K562 (cell line): Measurements from ENCODE around the gene MRGPRF. TPM values are rescaled to one million over a fixed set of nuclear protein-coding genes. Genes with fewer than 3 reads are reported as not detected.
A peak's percentile ranks its signal among the peaks of the same experiment; 100 is the strongest.

Source experiments
- ATAC-seq: fragments of 200-7000 bp; cut with Tn5 transposase; 3 replicates; pipeline ENCODE4 v1.9.1; 2020; ENCODE audit warnings: moderate library complexity
- BruUV-seq: library from RNA; stranded (reverse); fragments of 400-500 nt; replicated peaks from 2 replicates; lab custom pipeline; 2021; lab: Mats Ljungman, UMichigan
- CTCF ChIA-PET: fragments of 300-600 bp; formaldehyde crosslinking; extraction: SDS; loops from one replicate; lab custom pipeline; 2021; ENCODE audit warnings: low intra/inter-chr PET ratio; lab: Yijun Ruan, JAX
- POLR2A ChIA-PET: fragments of 300-600, 350-650 bp; sonication (Branson Sonifier 250); formaldehyde crosslinking; extraction: SDS; loops from one replicate; lab custom pipeline; 2021; ENCODE audit warnings: antibody characterized with exemption, inconsistent platforms; lab: Yijun Ruan, JAX
- DNase-seq, 4 experiments: peaks; one replicate each; pipeline versions ENCODE4 v3.0.0 to v3.0.0-alpha.2; 2011 to 2018; ENCODE audit warnings: low spot score in 3 of 4, mixed read lengths in 3 of 4; ENCODE audit errors: extremely low read depth in 1 of 4
- FAIRE-seq: peaks from 2 replicates; lab custom pipeline; 2011; peaks lifted over from hg19 to GRCh38; lab: Jason Lieb, UNC
- H2AFZ ChIP-seq: 2 replicates; pipeline ENCODE4 v1.6.0; 2011; ENCODE audit warnings: low read depth, low read length, control low read depth, inconsistent platforms
- H3K27ac ChIP-seq: fragments of 200-600 bp; 3 replicates; pipeline ENCODE4 v1.8.0; 2011; ENCODE audit warnings: low read depth, mild to moderate bottlenecking, control low read depth, inconsistent platforms, low read length, moderate library complexity, mixed read lengths; ENCODE audit errors: extremely low read depth
- H3K27me3 ChIP-seq, 2 experiments: fragments of 300-600 bp in 1 of 2; 2 replicates in 1 of 2; 3 replicates in 1 of 2; pipeline versions ENCODE4 v1.6.0 to v1.8.0; 2011; ENCODE audit warnings: inconsistent platforms in 2 of 2, low read length in 2 of 2, mild to moderate bottlenecking in 1 of 2, mixed read lengths in 1 of 2, moderate library complexity in 1 of 2; ENCODE audit not compliant: control insufficient read depth in 2 of 2, insufficient read depth in 2 of 2
- H3K36me3 ChIP-seq: fragments of 300-600 bp; 3 replicates; pipeline ENCODE4 v1.8.0; 2011; ENCODE audit warnings: mild to moderate bottlenecking, low read length, inconsistent platforms; ENCODE audit not compliant: control insufficient read depth, insufficient read depth
- H3K4me1 ChIP-seq, 2 experiments: fragments of 200-600 bp in 1 of 2; replicated peaks in 1 of 2; 2 replicates in 1 of 2; 3 replicates in 1 of 2; pipeline versions ENCODE4 v1.5.1 to v1.8.0; 2011; ENCODE audit warnings: inconsistent platforms in 2 of 2, low read length in 2 of 2, mild to moderate bottlenecking in 1 of 2, mixed read lengths in 1 of 2, moderate library complexity in 1 of 2; ENCODE audit not compliant: control insufficient read depth in 2 of 2, insufficient read depth in 2 of 2
- H3K4me2 ChIP-seq: 2 replicates; pipeline ENCODE4 v1.6.1; 2011; ENCODE audit warnings: low read length, control low read depth, inconsistent platforms, mixed read lengths; ENCODE audit not compliant: insufficient read depth
- H3K4me3 ChIP-seq: fragments of 200-600 bp; sonication (generic), shearing (Covaris generic); 2 replicates; pipeline ENCODE4 v1.5.1; 2016; ENCODE audit warnings: control low read depth, inconsistent platforms
- H3K79me2 ChIP-seq: fragments of 200-600 bp; 3 replicates; pipeline ENCODE4 v1.8.0; 2011; ENCODE audit warnings: low read length, inconsistent platforms; ENCODE audit not compliant: control insufficient read depth, insufficient read depth
- H3K9ac ChIP-seq, 2 experiments: 2 replicates each; pipeline versions ENCODE4 v1.6.0 to v1.6.1; 2011; ENCODE audit warnings: low read depth in 2 of 2, low read length in 2 of 2, control low read depth in 1 of 2, inconsistent platforms in 1 of 2, mild to moderate bottlenecking in 1 of 2, mixed read lengths in 1 of 2; ENCODE audit not compliant: insufficient read depth in 1 of 2
- H3K9me1 ChIP-seq: one replicate; pipeline ENCODE4 v1.6.0; 2011; ENCODE audit warnings: inconsistent platforms, mild to moderate bottlenecking, low read length, moderate library complexity; ENCODE audit not compliant: control insufficient read depth, insufficient read depth
- H3K9me3 ChIP-seq: replicated peaks from 2 replicates; pipeline ENCODE4 v1.5.1; 2011; ENCODE audit warnings: low read depth, low read length, inconsistent platforms; ENCODE audit not compliant: control insufficient read depth, insufficient read depth
- H4K20me1 ChIP-seq: replicated peaks from 2 replicates; pipeline ENCODE4 v1.6.1; 2011; ENCODE audit warnings: low read length, inconsistent platforms, mixed read lengths; ENCODE audit not compliant: control insufficient read depth, insufficient read depth
- CHCHD3 ChIP-seq: fragments of 250-450 bp; sonication (Bioruptor Pico); IDR thresholded peaks from 2 replicates; pipeline ENCODE4 v2.1.2; 2022; ENCODE audit warnings: mild to moderate bottlenecking
- ESRRA ChIP-seq: fragments of 450-650 bp; IDR thresholded peaks from 2 replicates; pipeline ENCODE4 v1.6.1; 2014; ENCODE audit warnings: low read depth, mild to moderate bottlenecking, moderate library complexity, borderline replicate concordance
- NFE2L1 ChIP-seq: fragments of 450-650 bp; IDR thresholded peaks from 2 replicates; pipeline ENCODE4 v1.6.1; 2016; ENCODE audit warnings: missing genetic modification characterization, low read depth, mild to moderate bottlenecking, missing compliant biosample characterization, moderate library complexity, borderline replicate concordance
- SMAD1 ChIP-seq: fragments of 150-350 bp; IDR thresholded peaks from 2 replicates; pipeline ENCODE4 v1.6.1; 2014; ENCODE audit warnings: low read length, low read depth; ENCODE audit not compliant: partially characterized antibody
- SRSF1 ChIP-seq: fragments of 200-400 bp; formaldehyde crosslinking; IDR thresholded peaks from 2 replicates; pipeline ENCODE4 v1.6.1; 2017; ENCODE audit warnings: mild to moderate bottlenecking, low read depth, low read length, moderate library complexity
- TAF1 ChIP-seq: IDR thresholded peaks from 2 replicates; pipeline ENCODE4 v1.6.1; 2011; ENCODE audit warnings: mild to moderate bottlenecking, low read length, moderate library complexity; ENCODE audit not compliant: insufficient read depth, control insufficient read depth, severe bottlenecking; ENCODE audit errors: extremely low read depth
- ZNF766 ChIP-seq: fragments of 200-800 bp; sonication (Bioruptor generic); conservative IDR thresholded peaks from 2 replicates; pipeline ENCODE4 v1.6.1; 2016; ENCODE audit warnings: missing genetic modification characterization, missing compliant biosample characterization
- WGBS: fragments of 100-300 bp; shearing (Covaris generic); methylation state at CpG from one replicate; pipeline ENCODE4 v1.1.6; 2016; ENCODE audit warnings: low coverage, mixed read lengths; ENCODE audit not compliant: insufficient coverage; ENCODE audit errors: missing lambda C conversion rate; 5-methylcytosine and 5-hydroxymethylcytosine counted together
- in situ Hi-C: fragments of 300-500 bp; cut with MboI; formaldehyde crosslinking; loops from 4 replicates; pipeline ENCODE4 v1.15.0; 2018; ENCODE audit warnings: inconsistent platforms, mixed read lengths
- intact Hi-C: fragments of 100-400 bp; cut with micrococcal nuclease; formaldehyde crosslinking; loops from 2 replicates; pipeline ENCODE4 v1.14.2; 2022
- polyA plus RNA-seq, 8 experiments: library from polyadenylated mRNA; depleted of rRNA in 4 of 8; stranded (reverse) in 5 of 8; unstranded in 3 of 8; fragments of >200 nt; fragmentation: Nextera tagmentation in 2 of 8; fragmentation: Illumina TruSeq in 1 of 8; extraction: Ambion mirVana in 2 of 8; extraction: Trizol in 1 of 8; gene quantifications; 2 replicates each; pipeline versions ENCODE4 v1.2.1 to v1.2.3, GENCODE V29; 2011 to 2014; ENCODE audit warnings: inconsistent platforms in 1 of 8, missing spikeins in 1 of 8
- total RNA-seq, 7 experiments: library from RNA; depleted of rRNA in 6 of 7; stranded (reverse); fragments of >200 nt in 6 of 7; fragmentation: Illumina TruSeq in 2 of 7; extraction: Trizol in 2 of 7; gene quantifications; 2 replicates each; pipeline versions ENCODE4 v1.2.1 to v1.2.3, GENCODE V29; 2011 to 2021; ENCODE audit warnings: low replicate concordance in 1 of 7
- TF ChIP-seq, protein P1 (sequence below): IDR thresholded peaks from 2 replicates; pipeline ENCODE4 v1.6.1; 2016; ENCODE audit warnings: missing genetic modification characterization, missing compliant biosample characterization
- TF ChIP-seq, protein P2 (sequence below): fragments of 250-450 bp; sonication (Bioruptor Pico); IDR thresholded peaks from 2 replicates; pipeline ENCODE4 v1.5.0; 2021; ENCODE audit warnings: mild to moderate bottlenecking, moderate library complexity
- TF ChIP-seq, protein P3 (sequence below): fragments of 450-650 bp; IDR thresholded peaks from 2 replicates; pipeline ENCODE4 v1.7.1; 2018; ENCODE audit warnings: mild to moderate bottlenecking, low read depth; ENCODE audit not compliant: partially characterized antibody

The MRGPRF gene
- total and polyA plus RNA-seq, 9 of the 15 experiments (the other 6 are each of a cell fraction or from before 2014, with no cell fraction given): not detected

DNA sequence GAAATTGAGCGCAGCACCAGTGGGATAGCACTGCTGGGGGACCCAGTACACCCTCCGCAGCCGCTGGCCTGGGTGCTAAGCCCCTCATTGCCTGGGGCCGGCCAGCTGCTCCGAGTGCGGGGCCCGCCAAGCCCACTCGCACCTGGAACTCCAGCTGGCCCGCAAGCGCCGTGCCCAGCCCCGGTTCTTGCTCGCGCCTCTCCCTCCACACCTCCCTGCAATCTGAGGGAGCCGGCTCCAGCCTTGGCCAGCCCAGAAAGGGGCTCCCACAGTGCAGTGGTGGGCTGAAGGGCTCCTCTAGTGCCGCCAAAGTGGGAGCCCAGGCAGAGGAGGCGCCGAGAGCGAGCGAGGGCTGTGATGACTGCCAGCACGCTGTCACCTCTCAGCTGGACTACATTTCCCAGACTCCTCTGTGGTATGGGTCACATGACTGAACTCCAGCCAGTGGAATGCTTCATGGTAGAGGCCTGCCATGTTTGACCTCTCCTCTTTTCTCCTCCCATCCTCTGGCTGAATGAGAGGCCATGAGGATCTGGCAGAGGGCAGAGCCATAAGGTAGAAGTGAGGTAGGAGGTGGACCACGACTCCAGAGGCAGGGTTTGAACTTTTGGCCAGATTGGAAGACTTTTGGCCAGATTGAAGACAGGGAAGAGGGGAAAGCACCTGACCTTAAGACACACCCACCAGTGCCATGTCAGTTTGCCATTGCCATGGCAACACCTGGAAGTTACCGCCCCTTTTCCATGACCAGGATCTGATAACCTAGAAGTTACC is 38.4 kb downstream of the MRGPRF start:
- H3K4me3 ChIP-seq: no peak overlapping the region
- ATAC-seq (peak; percentile 100), FAIRE-seq (peak; percentile 91), DNase-seq (peak; percentile 69 to 76 (median 71))
- peaks cover 25 to 42% of the 10 kb centered on the region in 2 experiments for H3K27me3 ChIP-seq
- ChIA-PET POLR2A (interaction anchor here (0.6 kb wide), 1 partner anchor 9 kb away, joined by 3 read pairs; no protein-coding TSS in a partner anchor), CTCF (no interaction called here)
- H3K4me1 ChIP-seq: peaks cover 5 to 8% of the 10 kb centered on the region in 2 experiments; a peak in 3 of 5 replicates
- in situ Hi-C loops (no loop called here), intact Hi-C loops (no loop called here)
- no peaks in the 10 kb centered on the region for H3K79me2 ChIP-seq
- 51% methylated on average over 16 of the region's 23 CpGs for WGBS
- H4K20me1 ChIP-seq: no peaks in the 10 kb centered on the region
- H3K9me1 ChIP-seq: no peaks in the 10 kb centered on the region
- peak overlapping the region; percentile 94 for H2AFZ ChIP-seq
- no peak overlapping the region for H3K27ac ChIP-seq
- H3K4me2 ChIP-seq: peak overlapping the region; percentile 1; the same call in 1 of the 2 replicates
- H3K9me3 ChIP-seq: no peaks in the 10 kb centered on the region
- BruUV-seq: no TSS peak
- H3K9ac ChIP-seq: no peak overlapping the region
- no peaks in the 10 kb centered on the region for H3K36me3 ChIP-seq
- no peak for TF ChIP-seq TAF1
- TF ChIP-seq NFE2L1: no peak
- TF ChIP-seq SRSF1: no peak
- no peak for TF ChIP-seq CHCHD3 (CRISPR knock-in tag)
- TF ChIP-seq SMAD1: no peak
- TF ChIP-seq, protein P1, sequence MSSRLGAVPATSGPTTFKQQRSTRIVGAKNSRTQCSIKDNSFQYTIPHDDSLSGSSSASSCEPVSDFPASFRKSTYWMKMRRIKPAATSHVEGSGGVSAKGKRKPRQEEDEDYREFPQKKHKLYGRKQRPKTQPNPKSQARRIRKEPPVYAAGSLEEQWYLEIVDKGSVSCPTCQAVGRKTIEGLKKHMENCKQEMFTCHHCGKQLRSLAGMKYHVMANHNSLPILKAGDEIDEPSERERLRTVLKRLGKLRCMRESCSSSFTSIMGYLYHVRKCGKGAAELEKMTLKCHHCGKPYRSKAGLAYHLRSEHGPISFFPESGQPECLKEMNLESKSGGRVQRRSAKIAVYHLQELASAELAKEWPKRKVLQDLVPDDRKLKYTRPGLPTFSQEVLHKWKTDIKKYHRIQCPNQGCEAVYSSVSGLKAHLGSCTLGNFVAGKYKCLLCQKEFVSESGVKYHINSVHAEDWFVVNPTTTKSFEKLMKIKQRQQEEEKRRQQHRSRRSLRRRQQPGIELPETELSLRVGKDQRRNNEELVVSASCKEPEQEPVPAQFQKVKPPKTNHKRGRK (tag): no peak
- TF ChIP-seq, protein P2, sequence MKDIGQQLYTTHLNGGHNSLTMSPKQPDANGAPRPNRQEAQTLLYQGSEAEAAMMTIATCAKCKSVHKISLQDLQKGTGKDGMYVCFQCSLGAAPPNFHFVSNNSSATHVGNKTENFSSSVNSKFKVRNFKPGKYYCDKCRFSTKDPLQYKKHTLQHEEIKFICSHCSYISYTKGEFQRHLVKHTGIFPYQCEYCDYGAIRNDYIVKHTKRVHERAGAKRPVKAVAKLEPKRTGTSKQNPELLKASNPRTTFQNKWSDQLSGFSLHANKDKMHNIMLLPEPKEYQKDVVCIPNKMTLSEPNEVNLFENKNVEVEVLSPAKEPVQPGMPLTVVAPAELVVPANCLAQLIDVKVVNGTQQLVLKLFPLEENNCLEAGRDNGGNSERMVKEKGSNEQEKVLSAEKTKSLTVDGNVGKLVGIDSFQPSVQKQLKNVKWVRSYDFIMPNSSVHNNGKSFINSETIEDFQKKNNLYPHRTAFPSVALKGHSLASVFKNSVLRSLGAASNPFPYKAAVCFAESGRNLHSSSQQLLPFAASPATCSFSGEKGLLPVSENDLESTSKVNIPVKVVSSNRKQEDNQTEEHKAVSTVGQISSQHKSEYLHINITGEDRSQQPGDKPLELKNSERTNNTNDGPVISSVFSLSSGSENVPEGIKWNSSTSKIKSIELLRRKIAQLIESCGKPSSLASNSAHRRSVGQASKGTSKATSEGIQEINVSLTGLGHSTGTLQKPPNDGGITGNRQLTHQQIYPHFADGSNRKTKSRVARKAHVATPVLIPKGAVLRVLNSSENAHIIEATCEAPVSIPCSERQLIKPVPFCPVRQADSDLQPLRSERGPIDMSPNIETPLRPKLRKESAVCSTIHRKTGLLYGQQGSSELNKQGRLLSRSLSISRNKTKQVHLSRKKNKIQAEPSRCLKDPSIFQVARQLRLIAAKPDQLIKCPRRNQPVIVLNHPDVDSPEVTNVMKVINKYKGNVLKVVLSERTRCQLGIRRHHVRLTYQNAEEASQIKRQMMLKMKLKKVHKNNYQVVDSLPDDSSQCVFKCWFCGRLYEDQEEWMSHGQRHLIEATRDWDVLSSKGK (CRISPR knock-in tag): no peak
- TF ChIP-seq, protein P3, sequence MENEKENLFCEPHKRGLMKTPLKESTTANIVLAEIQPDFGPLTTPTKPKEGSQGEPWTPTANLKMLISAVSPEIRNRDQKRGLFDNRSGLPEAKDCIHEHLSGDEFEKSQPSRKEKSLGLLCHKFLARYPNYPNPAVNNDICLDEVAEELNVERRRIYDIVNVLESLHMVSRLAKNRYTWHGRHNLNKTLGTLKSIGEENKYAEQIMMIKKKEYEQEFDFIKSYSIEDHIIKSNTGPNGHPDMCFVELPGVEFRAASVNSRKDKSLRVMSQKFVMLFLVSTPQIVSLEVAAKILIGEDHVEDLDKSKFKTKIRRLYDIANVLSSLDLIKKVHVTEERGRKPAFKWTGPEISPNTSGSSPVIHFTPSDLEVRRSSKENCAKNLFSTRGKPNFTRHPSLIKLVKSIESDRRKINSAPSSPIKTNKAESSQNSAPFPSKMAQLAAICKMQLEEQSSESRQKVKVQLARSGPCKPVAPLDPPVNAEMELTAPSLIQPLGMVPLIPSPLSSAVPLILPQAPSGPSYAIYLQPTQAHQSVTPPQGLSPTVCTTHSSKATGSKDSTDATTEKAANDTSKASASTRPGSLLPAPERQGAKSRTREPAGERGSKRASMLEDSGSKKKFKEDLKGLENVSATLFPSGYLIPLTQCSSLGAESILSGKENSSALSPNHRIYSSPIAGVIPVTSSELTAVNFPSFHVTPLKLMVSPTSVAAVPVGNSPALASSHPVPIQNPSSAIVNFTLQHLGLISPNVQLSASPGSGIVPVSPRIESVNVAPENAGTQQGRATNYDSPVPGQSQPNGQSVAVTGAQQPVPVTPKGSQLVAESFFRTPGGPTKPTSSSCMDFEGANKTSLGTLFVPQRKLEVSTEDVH: no peak
- peak; percentile 73; the same call in 1 of the 2 replicates for TF ChIP-seq ESRRA
- TF ChIP-seq ZNF766 (CRISPR knock-in tag): no peak
